Measurements from ENCODE around the gene GSS. TPM values are rescaled to one million over a fixed set of nuclear protein-coding genes. Genes with fewer than 3 reads are reported as not detected.

The GSS gene
- polyA plus RNA-seq, 1 donor: 19.1 TPM

- Histone ChIP-seq H3K9me3 (ENCODE audit: control insufficient read depth, low read depth, low read length) (peaks cover 3% of the 10 kb centered on the region), H3K4me3 (ENCODE audit: low read length) (no peak overlapping the region), H3K27ac (ENCODE audit: low read length) (no peak overlapping the region), H3K4me1 (ENCODE audit: control insufficient read depth, insufficient read depth, low read length) (peaks cover 8% of the 10 kb centered on the region), H3K27me3 (ENCODE audit: control insufficient read depth, insufficient read depth, low read length) (no peaks in the 10 kb centered on the region), H3K36me3 (ENCODE audit: control insufficient read depth, insufficient read depth, low read length) (peaks cover 36% of the 10 kb centered on the region)
- DNase-seq: no peak
- WGBS (ENCODE audit: insufficient coverage, low lambda C conversion rate): no CpG with 5 or more reads among the region's 22 CpGs
Measured at GRCh38 chr20:34993941-34994508, 38.4 kb upstream of the GSS start.

- no peak for DNase-seq
- no peaks in the 10 kb centered on the region for H3K27me3 ChIP-seq (ENCODE audit: control insufficient read depth, insufficient read depth, low read length)
- WGBS (ENCODE audit: insufficient coverage, low lambda C conversion rate): no CpG with 5 or more reads among the region's 20 CpGs
- H3K4me3 ChIP-seq (ENCODE audit: low read length): no peak overlapping the region
- H3K36me3 ChIP-seq (ENCODE audit: control insufficient read depth, insufficient read depth, low read length): peaks cover 25% of the 10 kb centered on the region
- H3K27ac ChIP-seq (ENCODE audit: low read length): no peak overlapping the region
- peaks cover 3% of the 10 kb centered on the region for H3K9me3 ChIP-seq (ENCODE audit: control insufficient read depth, low read depth, low read length)
- H3K4me1 ChIP-seq (ENCODE audit: control insufficient read depth, insufficient read depth, low read length): peaks cover 8% of the 10 kb centered on the region
Measured at GRCh38 chr20:34992751-34993417, 37.3 kb upstream of the GSS start.

- H3K27me3 ChIP-seq (ENCODE audit: control insufficient read depth, insufficient read depth, low read length): peaks cover 8% of the 10 kb centered on the region
Measured at GRCh38 chr20:34990661-34991214, 35.1 kb upstream of the GSS start.

GRCh38 chr20:34990231-34990630, 34.6 kb upstream of the GSS start:
- Histone ChIP-seq H3K27ac (ENCODE audit: low read length) (no peak overlapping the region), H3K9me3 (ENCODE audit: control insufficient read depth, low read depth, low read length) (no peaks in the 10 kb centered on the region), H3K4me1 (ENCODE audit: control insufficient read depth, insufficient read depth, low read length) (no peaks in the 10 kb centered on the region), H3K36me3 (ENCODE audit: control insufficient read depth, insufficient read depth, low read length) (peaks cover 11% of the 10 kb centered on the region), H3K4me3 (ENCODE audit: low read length) (no peak overlapping the region), H3K27me3 (ENCODE audit: control insufficient read depth, insufficient read depth, low read length) (peaks cover 13% of the 10 kb centered on the region)
- no CpG with 5 or more reads among the region's 11 CpGs for WGBS (ENCODE audit: insufficient coverage, low lambda C conversion rate)
- DNase-seq: no peak

More at GRCh38 chr20:34990661-34991214, 35.1 kb upstream of the GSS start:
- H3K36me3 ChIP-seq (ENCODE audit: control insufficient read depth, insufficient read depth, low read length): peaks cover 16% of the 10 kb centered on the region
- no peaks in the 10 kb centered on the region for H3K9me3 ChIP-seq (ENCODE audit: control insufficient read depth, low read depth, low read length)
- DNase-seq: no peak
- WGBS (ENCODE audit: insufficient coverage, low lambda C conversion rate): no CpG with 5 or more reads among the region's 18 CpGs
- H3K4me3 ChIP-seq (ENCODE audit: low read length): no peak overlapping the region
- no peaks in the 10 kb centered on the region for H3K4me1 ChIP-seq (ENCODE audit: control insufficient read depth, insufficient read depth, low read length)
- H3K27ac ChIP-seq (ENCODE audit: low read length): no peak overlapping the region

GRCh38 chr20:34989670-34990069, 34.1 kb upstream of the GSS start:
- Histone ChIP-seq H3K36me3 (ENCODE audit: control insufficient read depth, insufficient read depth, low read length) (peaks cover 7% of the 10 kb centered on the region), H3K9me3 (ENCODE audit: control insufficient read depth, low read depth, low read length) (no peaks in the 10 kb centered on the region), H3K27ac (ENCODE audit: low read length) (no peak overlapping the region), H3K4me3 (ENCODE audit: low read length) (no peak overlapping the region), H3K4me1 (ENCODE audit: control insufficient read depth, insufficient read depth, low read length) (no peaks in the 10 kb centered on the region), H3K27me3 (ENCODE audit: control insufficient read depth, insufficient read depth, low read length) (peaks cover 19% of the 10 kb centered on the region)
- DNase-seq: no peak
- no CpG with 5 or more reads among the region's 14 CpGs for WGBS (ENCODE audit: insufficient coverage, low lambda C conversion rate)

GRCh38 chr20:34989118-34989517, 33.5 kb upstream of the GSS start:
- Histone ChIP-seq H3K27ac (ENCODE audit: low read length) (no peak overlapping the region), H3K9me3 (ENCODE audit: control insufficient read depth, low read depth, low read length) (no peaks in the 10 kb centered on the region), H3K4me1 (ENCODE audit: control insufficient read depth, insufficient read depth, low read length) (peaks cover 2% of the 10 kb centered on the region), H3K36me3 (ENCODE audit: control insufficient read depth, insufficient read depth, low read length) (peaks cover 4% of the 10 kb centered on the region), H3K4me3 (ENCODE audit: low read length) (no peak overlapping the region), H3K27me3 (ENCODE audit: control insufficient read depth, insufficient read depth, low read length) (peaks cover 23% of the 10 kb centered on the region)
- DNase-seq: no peak
- 43% methylated on average over 1 of the region's 4 CpGs for WGBS (ENCODE audit: insufficient coverage, low lambda C conversion rate)

GRCh38 chr20:34988191-34988540, 32.6 kb upstream of the GSS start:
- H3K36me3 ChIP-seq (ENCODE audit: control insufficient read depth, insufficient read depth, low read length): peaks cover under 1% of the 10 kb centered on the region
- peaks cover 32% of the 10 kb centered on the region for H3K27me3 ChIP-seq (ENCODE audit: control insufficient read depth, insufficient read depth, low read length)
- H3K9me3 ChIP-seq (ENCODE audit: control insufficient read depth, low read depth, low read length): no peaks in the 10 kb centered on the region
- H3K4me1 ChIP-seq (ENCODE audit: control insufficient read depth, insufficient read depth, low read length): peaks cover 6% of the 10 kb centered on the region
- no peak for DNase-seq
- H3K27ac ChIP-seq (ENCODE audit: low read length): no peak overlapping the region
- no CpG with 5 or more reads among the region's 12 CpGs for WGBS (ENCODE audit: insufficient coverage, low lambda C conversion rate)
- H3K4me3 ChIP-seq (ENCODE audit: low read length): no peak overlapping the region

GRCh38 chr20:34987288-34988190, 31.9 kb upstream of the GSS start:
- peaks cover 35% of the 10 kb centered on the region for H3K27me3 ChIP-seq (ENCODE audit: control insufficient read depth, insufficient read depth, low read length)
- H3K36me3 ChIP-seq (ENCODE audit: control insufficient read depth, insufficient read depth, low read length): no peaks in the 10 kb centered on the region
- H3K27ac ChIP-seq (ENCODE audit: low read length): no peak overlapping the region
- no peak for DNase-seq
- peaks cover 6% of the 10 kb centered on the region for H3K4me1 ChIP-seq (ENCODE audit: control insufficient read depth, insufficient read depth, low read length)
- H3K4me3 ChIP-seq (ENCODE audit: low read length): no peak overlapping the region
- WGBS (ENCODE audit: insufficient coverage, low lambda C conversion rate): no CpG with 5 or more reads among the region's 15 CpGs
- no peaks in the 10 kb centered on the region for H3K9me3 ChIP-seq (ENCODE audit: control insufficient read depth, low read depth, low read length)

- 80% methylated on average over 1 of the region's 24 CpGs for WGBS (ENCODE audit: insufficient coverage, low lambda C conversion rate)
- no peaks in the 10 kb centered on the region for H3K36me3 ChIP-seq (ENCODE audit: control insufficient read depth, insufficient read depth, low read length)
- H3K4me3 ChIP-seq (ENCODE audit: low read length): no peak overlapping the region
- no peaks in the 10 kb centered on the region for H3K9me3 ChIP-seq (ENCODE audit: control insufficient read depth, low read depth, low read length)
- H3K27me3 ChIP-seq (ENCODE audit: control insufficient read depth, insufficient read depth, low read length): peaks cover 35% of the 10 kb centered on the region
- H3K4me1 ChIP-seq (ENCODE audit: control insufficient read depth, insufficient read depth, low read length): peaks cover 6% of the 10 kb centered on the region
- DNase-seq: no peak
- no peak overlapping the region for H3K27ac ChIP-seq (ENCODE audit: low read length)
Measured at GRCh38 chr20:34986311-34987287, 31.0 kb upstream of the GSS start.
